ENCODE measurements around the gene CLDN11.

CLDN11 gene

DNA sequence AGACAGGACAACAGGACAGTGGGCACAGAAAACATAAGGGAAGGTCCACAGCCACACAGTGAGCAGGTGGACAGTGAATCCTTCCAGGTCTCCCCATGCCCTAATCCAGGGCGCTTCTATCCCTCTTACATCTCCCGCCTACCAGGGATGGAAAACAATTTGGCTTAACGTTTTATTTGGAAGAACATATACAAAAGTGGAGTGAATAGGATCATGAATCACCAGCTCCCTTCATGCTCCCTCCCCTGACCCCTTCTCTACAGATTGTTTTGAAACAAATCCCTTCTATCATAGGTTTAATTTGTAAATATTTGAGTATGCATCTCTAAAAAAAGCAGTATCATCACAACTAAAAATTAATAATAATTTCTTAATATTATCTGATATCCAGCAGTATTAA lies 52.5 kb downstream of the CLDN11 start:
- H3K27me3 ChIP-seq (ENCODE audit: control insufficient read depth, insufficient read depth, low read length): no peaks in the 10 kb centered on the region
- no peaks in the 10 kb centered on the region for H3K79me2 ChIP-seq
- no peak overlapping the region for H2AFZ ChIP-seq
- H3K4me1 ChIP-seq: no peaks in the 10 kb centered on the region
- H3K9ac ChIP-seq: no peak overlapping the region
- no peak overlapping the region for H3K4me2 ChIP-seq (ENCODE audit: low read length)
- H3K27ac ChIP-seq: no peak overlapping the region
- no peaks in the 10 kb centered on the region for H3K9me3 ChIP-seq (ENCODE audit: control insufficient read depth, low read length)
- H3K4me3 ChIP-seq (ENCODE audit: low read depth, low read length): no peak overlapping the region
- TF ChIP-seq, protein P1, sequence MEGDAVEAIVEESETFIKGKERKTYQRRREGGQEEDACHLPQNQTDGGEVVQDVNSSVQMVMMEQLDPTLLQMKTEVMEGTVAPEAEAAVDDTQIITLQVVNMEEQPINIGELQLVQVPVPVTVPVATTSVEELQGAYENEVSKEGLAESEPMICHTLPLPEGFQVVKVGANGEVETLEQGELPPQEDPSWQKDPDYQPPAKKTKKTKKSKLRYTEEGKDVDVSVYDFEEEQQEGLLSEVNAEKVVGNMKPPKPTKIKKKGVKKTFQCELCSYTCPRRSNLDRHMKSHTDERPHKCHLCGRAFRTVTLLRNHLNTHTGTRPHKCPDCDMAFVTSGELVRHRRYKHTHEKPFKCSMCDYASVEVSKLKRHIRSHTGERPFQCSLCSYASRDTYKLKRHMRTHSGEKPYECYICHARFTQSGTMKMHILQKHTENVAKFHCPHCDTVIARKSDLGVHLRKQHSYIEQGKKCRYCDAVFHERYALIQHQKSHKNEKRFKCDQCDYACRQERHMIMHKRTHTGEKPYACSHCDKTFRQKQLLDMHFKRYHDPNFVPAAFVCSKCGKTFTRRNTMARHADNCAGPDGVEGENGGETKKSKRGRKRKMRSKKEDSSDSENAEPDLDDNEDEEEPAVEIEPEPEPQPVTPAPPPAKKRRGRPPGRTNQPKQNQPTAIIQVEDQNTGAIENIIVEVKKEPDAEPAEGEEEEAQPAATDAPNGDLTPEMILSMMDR (IDR thresholded peaks at IDR 0.05): no peak
- H3K36me3 ChIP-seq (ENCODE audit: control insufficient read depth, insufficient read depth, low read length): no peaks in the 10 kb centered on the region

DNA sequence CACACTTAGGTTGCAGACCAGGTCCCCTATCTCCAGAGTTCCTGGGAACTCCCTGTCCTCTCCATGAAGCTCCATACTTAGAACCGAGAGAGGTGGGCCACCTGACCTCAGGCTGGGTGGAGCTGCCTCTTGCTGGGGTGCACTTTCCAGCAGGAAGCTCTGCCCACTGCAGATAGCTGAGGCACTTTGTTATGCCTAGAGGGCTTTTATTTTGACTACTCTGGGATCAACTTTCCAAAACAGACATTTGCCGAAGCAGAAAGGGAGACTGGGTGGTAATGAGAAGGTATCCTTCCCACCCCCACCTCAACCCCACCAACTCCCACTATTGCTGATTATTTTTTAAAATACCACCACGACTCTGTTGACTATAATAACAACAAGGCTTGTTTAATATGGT lies 54.7 kb downstream of the CLDN11 start:
- no peak overlapping the region for H3K27ac ChIP-seq

DNA sequence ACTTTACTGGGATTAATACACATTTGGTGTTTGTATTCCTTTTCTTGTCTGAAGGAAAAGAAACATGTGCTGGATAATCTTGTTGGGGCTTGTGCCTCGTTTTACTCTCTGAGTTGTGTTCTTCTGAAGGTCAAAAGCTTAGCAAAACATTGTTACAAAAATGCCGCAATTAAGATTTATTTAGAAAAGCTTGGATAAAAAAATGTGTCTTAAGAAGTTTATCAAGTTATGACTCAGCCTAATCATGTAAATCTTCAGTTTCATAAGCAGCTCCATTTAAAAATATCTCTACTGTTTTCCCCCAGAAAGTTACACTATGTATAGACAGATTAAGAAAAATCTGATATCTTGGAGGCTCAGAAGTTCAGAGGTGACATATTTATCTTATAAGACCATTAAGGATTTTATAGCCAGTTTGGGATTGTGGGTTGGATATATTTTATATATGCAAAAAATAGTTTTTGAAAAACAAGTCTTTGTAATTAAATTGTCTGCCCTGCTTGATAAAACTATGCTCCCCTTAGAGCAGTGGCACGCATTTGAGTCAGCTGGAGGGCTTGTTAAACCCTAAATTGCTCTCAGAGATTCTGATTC lies 56.5 kb downstream of the CLDN11 start:
- no peak overlapping the region for H3K9ac ChIP-seq
- no peak overlapping the region for H3K4me2 ChIP-seq (ENCODE audit: low read length)
- TF ChIP-seq, protein P1 (IDR thresholded peaks at IDR 0.05): no peak

More for the DNA sequence above, 54.7 kb downstream of the CLDN11 start:
- Histone ChIP-seq H3K79me2 (no peaks in the 10 kb centered on the region), H2AFZ (no peak overlapping the region), H3K9me3 (ENCODE audit: control insufficient read depth, low read length) (no peaks in the 10 kb centered on the region), H3K36me3 (ENCODE audit: control insufficient read depth, insufficient read depth, low read length) (no peaks in the 10 kb centered on the region), H3K27me3 (ENCODE audit: control insufficient read depth, insufficient read depth, low read length) (no peaks in the 10 kb centered on the region), H3K4me1 (no peaks in the 10 kb centered on the region), H3K4me2 (ENCODE audit: low read length) (no peak overlapping the region), H3K4me3 (ENCODE audit: low read depth, low read length) (no peak overlapping the region), H3K9ac (no peak overlapping the region)
- TF ChIP-seq, protein P1 (IDR thresholded peaks at IDR 0.05): no peak

DNA sequence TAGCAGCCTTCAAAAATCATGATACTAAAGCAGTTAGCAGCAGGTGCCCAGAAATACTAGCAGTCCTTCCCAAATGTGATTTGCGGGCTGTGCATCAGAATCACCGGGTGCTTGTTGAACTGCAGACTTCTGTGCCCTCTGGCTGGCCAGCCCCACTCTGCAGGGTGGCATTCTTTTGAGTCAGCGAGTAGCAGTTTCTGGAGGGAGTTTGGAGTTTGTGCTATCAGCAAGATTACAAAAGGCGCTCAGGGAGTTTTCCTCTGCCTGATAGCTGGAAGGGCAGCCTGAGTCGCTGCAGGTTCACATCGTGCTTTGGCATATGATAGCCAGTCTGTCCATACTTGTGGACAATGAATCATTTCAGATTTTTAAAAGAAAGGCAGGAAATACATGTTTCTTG lies 57.6 kb downstream of the CLDN11 start:
- no peak overlapping the region for H3K4me3 ChIP-seq (ENCODE audit: low read depth, low read length)
- H3K36me3 ChIP-seq (ENCODE audit: control insufficient read depth, insufficient read depth, low read length): no peaks in the 10 kb centered on the region
- TF ChIP-seq, protein P1 (IDR thresholded peaks at IDR 0.05): no peak
- no peaks in the 10 kb centered on the region for H3K9me3 ChIP-seq (ENCODE audit: control insufficient read depth, low read length)
- H3K27ac ChIP-seq: no peak overlapping the region
- no peak overlapping the region for H2AFZ ChIP-seq
- no peaks in the 10 kb centered on the region for H3K79me2 ChIP-seq
- no peaks in the 10 kb centered on the region for H3K4me1 ChIP-seq
- no peaks in the 10 kb centered on the region for H3K27me3 ChIP-seq (ENCODE audit: control insufficient read depth, insufficient read depth, low read length)
- no peak overlapping the region for H3K9ac ChIP-seq
- no peak overlapping the region for H3K4me2 ChIP-seq (ENCODE audit: low read length)

More for the DNA sequence above, 56.5 kb downstream of the CLDN11 start:
- H3K9me3 ChIP-seq (ENCODE audit: control insufficient read depth, low read length): no peaks in the 10 kb centered on the region
- no peaks in the 10 kb centered on the region for H3K36me3 ChIP-seq (ENCODE audit: control insufficient read depth, insufficient read depth, low read length)
- no peaks in the 10 kb centered on the region for H3K79me2 ChIP-seq
- H2AFZ ChIP-seq: no peak overlapping the region
- H3K27me3 ChIP-seq (ENCODE audit: control insufficient read depth, insufficient read depth, low read length): no peaks in the 10 kb centered on the region
- no peaks in the 10 kb centered on the region for H3K4me1 ChIP-seq
- H3K27ac ChIP-seq: no peak overlapping the region
- H3K4me3 ChIP-seq (ENCODE audit: low read depth, low read length): no peak overlapping the region

DNA sequence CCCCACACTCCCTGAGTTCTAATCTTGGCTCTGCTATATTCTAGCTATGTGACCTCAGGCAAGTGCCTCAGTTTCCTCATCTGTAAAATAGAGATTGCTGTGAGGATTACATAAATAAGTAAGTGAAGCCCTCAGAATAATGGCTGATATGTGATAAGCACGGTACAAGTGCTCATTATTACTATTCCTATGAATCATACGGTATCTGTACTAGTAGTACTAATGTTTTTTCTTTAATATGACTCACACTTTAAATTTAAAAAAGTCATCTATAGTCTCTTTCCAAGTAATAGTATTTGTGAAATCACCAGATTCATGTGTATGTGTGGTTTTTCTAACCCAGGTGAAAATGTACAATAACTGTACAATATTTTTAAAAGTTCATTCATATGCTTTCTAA lies 58.7 kb downstream of the CLDN11 start:
- TF ChIP-seq, protein P1 (IDR thresholded peaks at IDR 0.05): no peak
- no peak overlapping the region for H3K4me3 ChIP-seq (ENCODE audit: low read depth, low read length)
- H3K36me3 ChIP-seq (ENCODE audit: control insufficient read depth, insufficient read depth, low read length): no peaks in the 10 kb centered on the region
- H3K79me2 ChIP-seq: no peaks in the 10 kb centered on the region
- H2AFZ ChIP-seq: no peak overlapping the region
- H3K9ac ChIP-seq: no peak overlapping the region
- H3K27ac ChIP-seq: no peak overlapping the region
- H3K9me3 ChIP-seq (ENCODE audit: control insufficient read depth, low read length): no peaks in the 10 kb centered on the region
- H3K4me1 ChIP-seq: no peaks in the 10 kb centered on the region
- no peaks in the 10 kb centered on the region for H3K27me3 ChIP-seq (ENCODE audit: control insufficient read depth, insufficient read depth, low read length)
- H3K4me2 ChIP-seq (ENCODE audit: low read length): no peak overlapping the region

Measured in parathyroid adenoma (tissue), 2 donors.